Natural killer cell (primary cell): ENCODE data around the gene OR52K1. TPM values are rescaled to one million over a fixed set of nuclear protein-coding genes. Genes with fewer than 3 reads are reported as not detected.
A peak's percentile ranks its signal among the peaks of the same experiment; 100 is the strongest.

ENCODE experiments used
- ATAC-seq, 3 donors: fragments of 150-1000 bp in 2 of 3; fragments of 200-7000 bp in 1 of 3; cut with Tn5 transposase; 1 replicate in 1 of 3; 2 replicates in 2 of 3; pipeline ENCODE4 v1.10.0; 2021; ENCODE audit warnings: mild to moderate bottlenecking in 2 of 3, moderate library complexity in 2 of 3
- DNase-seq, 2 donors: peaks; one replicate each; pipeline versions ENCODE4 v3.0.0 to v3.0.0-alpha.2; 2013 to 2021; ENCODE audit warnings: mixed read lengths in 1 of 2
- H3K27ac ChIP-seq: one replicate; pipeline ENCODE4 v1.5.1; 2013; ENCODE audit warnings: mild to moderate bottlenecking, low read length
- H3K27me3 ChIP-seq: one replicate; pipeline ENCODE4 v1.6.1; 2013; ENCODE audit warnings: low read length; ENCODE audit not compliant: control insufficient read depth, insufficient read depth
- H3K36me3 ChIP-seq: one replicate; pipeline ENCODE4 v1.6.1; 2013; ENCODE audit warnings: low read length; ENCODE audit not compliant: control insufficient read depth, insufficient read depth
- H3K4me1 ChIP-seq: one replicate; pipeline ENCODE4 v1.6.1; 2013; ENCODE audit warnings: low read length; ENCODE audit not compliant: control insufficient read depth, insufficient read depth
- H3K4me3 ChIP-seq: one replicate; pipeline ENCODE4 v1.5.1; 2013; ENCODE audit warnings: low read length
- H3K9me3 ChIP-seq: one replicate; pipeline ENCODE4 v1.6.1; 2013; ENCODE audit warnings: low read length; ENCODE audit not compliant: control insufficient read depth, insufficient read depth
- H3K27ac Mint-ChIP-seq, 2 donors: one replicate each; pipeline ENCODE4 v1.8.0; 2022; ENCODE audit warnings: mild to moderate bottlenecking in 2 of 2, mixed read lengths in 2 of 2, moderate library complexity in 1 of 2
- H3K27me3 Mint-ChIP-seq, 2 donors: one replicate each; pipeline ENCODE4 v1.8.0; 2022; ENCODE audit warnings: low read depth in 2 of 2, mixed read lengths in 2 of 2
- H3K36me3 Mint-ChIP-seq: one replicate; pipeline ENCODE4 v1.8.0; 2022; ENCODE audit warnings: mixed read lengths
- H3K4me1 Mint-ChIP-seq, 2 donors: one replicate each; pipeline ENCODE4 v1.8.0; 2022; ENCODE audit warnings: mixed read lengths in 2 of 2
- H3K4me3 Mint-ChIP-seq: one replicate; pipeline ENCODE4 v1.8.0; 2022; ENCODE audit warnings: mild to moderate bottlenecking, moderate library complexity, mixed read lengths
- H3K9me3 Mint-ChIP-seq, 2 donors: one replicate each; pipeline ENCODE4 v1.8.0; 2022; ENCODE audit warnings: mixed read lengths in 2 of 2
- WGBS: methylation state at CpG from one replicate; pipeline ENCODE4 v1.1.7; 2013; ENCODE audit warnings: missing lambda C conversion rate; ENCODE audit not compliant: insufficient coverage; 5-methylcytosine and 5-hydroxymethylcytosine counted together
- intact Hi-C: fragments of 100-400 bp; cut with micrococcal nuclease; formaldehyde crosslinking; loops from one replicate; pipeline ENCODE4 v1.14.2; 2022
- total RNA-seq, 4 donors: library from RNA; stranded (reverse); fragments of 120-200 nt in 1 of 4; gene quantifications; one replicate each; pipeline versions ENCODE4 v1.2.3 to v1.2.4, GENCODE V29; 2013 to 2022
- TF ChIP-seq, protein P1 (sequence below): fragments of 200-600 bp; IDR thresholded peaks from one replicate; pipeline ENCODE4 v1.8.0; 2022; ENCODE audit warnings: antibody characterized with exemption

The OR52K1 gene
- total RNA-seq, 3 donors from 2014 or later (not counting 1 experiment from before 2014, with no cell fraction given), result not detected

DNA sequence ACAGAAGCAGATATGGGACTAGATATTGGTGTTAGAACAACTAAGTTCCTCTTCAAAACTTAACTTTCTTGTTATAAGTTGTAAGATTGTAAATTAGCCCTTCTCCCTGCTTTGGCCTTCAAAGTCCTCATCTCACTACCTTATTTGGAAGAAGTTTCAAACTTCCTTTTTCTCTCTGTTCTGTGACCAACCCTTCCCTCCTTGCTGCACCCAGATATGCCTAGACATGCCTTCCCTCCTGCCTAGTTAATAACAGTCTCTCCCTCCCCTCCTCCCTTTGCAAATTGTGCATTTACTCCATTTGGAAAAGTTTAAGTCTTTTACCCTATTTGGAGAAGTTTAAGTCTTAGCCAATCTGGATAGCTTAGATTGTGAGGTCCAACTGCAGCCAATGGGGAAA, 28.4 kb upstream of the OR52K1 start:
- no peak overlapping the region for H3K4me3 Mint-ChIP-seq
- Histone ChIP-seq H3K9me3 (no peaks in the 10 kb centered on the region), H3K27me3 (no peaks in the 10 kb centered on the region), H3K4me3 (no peak overlapping the region), H3K27ac (no peak overlapping the region), H3K36me3 (no peaks in the 10 kb centered on the region), H3K4me1 (no peaks in the 10 kb centered on the region)
- H3K36me3 Mint-ChIP-seq, result no peaks in the 10 kb centered on the region
- H3K27ac Mint-ChIP-seq, result no peak overlapping the region
- ATAC-seq (no peak), DNase-seq (no peak)
- peaks cover 11 to 45% of the 10 kb centered on the region in 2 donors for H3K27me3 Mint-ChIP-seq
- peaks cover 0 to 2% of the 10 kb centered on the region in 2 donors for H3K9me3 Mint-ChIP-seq
- TF ChIP-seq, protein P1, sequence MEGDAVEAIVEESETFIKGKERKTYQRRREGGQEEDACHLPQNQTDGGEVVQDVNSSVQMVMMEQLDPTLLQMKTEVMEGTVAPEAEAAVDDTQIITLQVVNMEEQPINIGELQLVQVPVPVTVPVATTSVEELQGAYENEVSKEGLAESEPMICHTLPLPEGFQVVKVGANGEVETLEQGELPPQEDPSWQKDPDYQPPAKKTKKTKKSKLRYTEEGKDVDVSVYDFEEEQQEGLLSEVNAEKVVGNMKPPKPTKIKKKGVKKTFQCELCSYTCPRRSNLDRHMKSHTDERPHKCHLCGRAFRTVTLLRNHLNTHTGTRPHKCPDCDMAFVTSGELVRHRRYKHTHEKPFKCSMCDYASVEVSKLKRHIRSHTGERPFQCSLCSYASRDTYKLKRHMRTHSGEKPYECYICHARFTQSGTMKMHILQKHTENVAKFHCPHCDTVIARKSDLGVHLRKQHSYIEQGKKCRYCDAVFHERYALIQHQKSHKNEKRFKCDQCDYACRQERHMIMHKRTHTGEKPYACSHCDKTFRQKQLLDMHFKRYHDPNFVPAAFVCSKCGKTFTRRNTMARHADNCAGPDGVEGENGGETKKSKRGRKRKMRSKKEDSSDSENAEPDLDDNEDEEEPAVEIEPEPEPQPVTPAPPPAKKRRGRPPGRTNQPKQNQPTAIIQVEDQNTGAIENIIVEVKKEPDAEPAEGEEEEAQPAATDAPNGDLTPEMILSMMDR, result no peak
- H3K4me1 Mint-ChIP-seq, result peaks cover 6% of the 10 kb centered on the region in 2 donors
- intact Hi-C loops, result no loop called here

DNA sequence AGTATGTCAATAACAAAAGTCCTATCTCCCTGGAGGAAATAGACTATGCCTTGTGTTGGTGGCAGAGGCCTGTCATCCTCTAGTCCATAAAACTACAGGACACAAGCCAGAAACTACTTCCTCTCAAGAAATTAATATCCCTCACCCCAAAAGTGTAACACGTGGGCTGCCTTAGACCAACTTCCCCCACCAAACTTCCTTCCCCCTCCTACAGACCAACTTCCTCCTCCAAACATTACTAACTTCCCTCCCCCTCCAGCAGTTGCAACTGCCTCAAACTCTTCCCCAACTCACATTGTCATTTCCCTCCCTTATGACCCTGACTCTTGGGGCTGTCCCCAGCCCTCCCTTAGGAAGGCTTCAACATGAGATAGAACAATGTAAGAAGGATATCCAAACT, 27.0 kb upstream of the OR52K1 start:
- TF ChIP-seq, protein P1, result no peak
- DNase-seq (peak in 1 of 2 donors; percentile 3), ATAC-seq (peak in 2 of 3 donors; percentile 41 to 64)
- Mint-ChIP-seq H3K4me1 (peaks cover 6% of the 10 kb centered on the region in 2 donors), H3K4me3 (no peak overlapping the region), H3K36me3 (no peaks in the 10 kb centered on the region), H3K27ac (no peak overlapping the region), H3K9me3 (peaks cover 0 to 2% of the 10 kb centered on the region in 2 donors), H3K27me3 (peaks cover 11 to 49% of the 10 kb centered on the region in 2 donors)
- H3K27me3 ChIP-seq, result no peaks in the 10 kb centered on the region
- H3K4me3 ChIP-seq, result no peak overlapping the region
- H3K27ac ChIP-seq, result no peak overlapping the region
- H3K4me1 ChIP-seq, result no peaks in the 10 kb centered on the region
- no peaks in the 10 kb centered on the region for H3K9me3 ChIP-seq
- 0% methylated on average over 1 of the region's 1 CpG for WGBS
- intact Hi-C loops, result no loop called here
- no peaks in the 10 kb centered on the region for H3K36me3 ChIP-seq

DNA sequence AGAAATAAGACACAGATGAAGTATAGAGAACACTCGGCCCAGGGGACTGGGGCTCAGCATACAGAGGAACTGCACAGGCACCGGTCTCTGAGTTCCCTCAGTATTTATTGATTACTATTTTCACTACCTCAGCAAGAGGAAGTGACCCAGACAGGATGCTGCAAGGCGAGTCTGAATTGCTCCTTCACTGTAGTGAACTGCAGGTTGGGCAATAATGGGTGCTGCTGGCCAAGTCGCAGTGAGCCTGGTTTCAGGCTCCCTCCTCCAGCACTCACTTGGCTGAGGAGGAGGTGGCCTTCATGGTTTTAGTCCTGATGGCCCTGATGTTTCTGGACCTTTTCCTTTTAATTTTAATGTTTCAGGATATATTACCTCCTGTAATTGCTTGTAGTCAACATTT, 22.9 kb upstream of the OR52K1 start:
- DNase-seq (peak in 1 of 2 donors; percentile 6), ATAC-seq (no peak)
- Histone ChIP-seq H3K9me3 (peaks cover 3% of the 10 kb centered on the region), H3K4me1 (no peaks in the 10 kb centered on the region), H3K4me3 (no peak overlapping the region), H3K36me3 (no peaks in the 10 kb centered on the region), H3K27me3 (no peaks in the 10 kb centered on the region), H3K27ac (no peak overlapping the region)
- TF ChIP-seq, protein P1, result no peak
- 59% methylated on average over 4 of the region's 4 CpGs for WGBS
- H3K27ac Mint-ChIP-seq, result no peak overlapping the region
- H3K36me3 Mint-ChIP-seq, result no peaks in the 10 kb centered on the region
- peaks cover 6% of the 10 kb centered on the region in 2 donors for H3K4me1 Mint-ChIP-seq
- H3K4me3 Mint-ChIP-seq, result no peak overlapping the region
- H3K27me3 Mint-ChIP-seq, result peaks cover 21 to 71% of the 10 kb centered on the region in 2 donors
- intact Hi-C loops, result no loop called here
- peaks cover 0 to 2% of the 10 kb centered on the region in 2 donors for H3K9me3 Mint-ChIP-seq

DNA sequence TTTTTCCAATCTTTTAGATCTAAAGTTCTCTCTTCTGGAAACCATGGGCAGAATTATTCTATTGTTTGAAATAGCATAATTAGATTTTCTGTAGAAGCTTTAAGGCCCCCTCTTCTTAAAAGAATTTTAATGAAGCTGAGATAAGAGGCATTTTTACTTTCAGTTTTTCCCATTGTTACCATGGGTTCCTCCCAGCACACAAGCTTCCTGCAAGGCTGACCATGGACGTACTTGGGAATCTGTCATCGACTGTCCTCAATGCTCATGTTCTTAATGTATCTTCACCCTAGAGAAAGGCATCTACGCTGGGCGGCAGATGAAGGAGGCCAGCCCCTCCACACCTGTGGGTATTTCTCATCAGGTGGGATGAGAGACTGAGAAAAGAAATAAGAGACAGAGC, 22.3 kb upstream of the OR52K1 start:
- no peak overlapping the region for H3K4me3 ChIP-seq
- Mint-ChIP-seq H3K27ac (no peak overlapping the region), H3K4me3 (no peak overlapping the region), H3K27me3 (peaks cover 25 to 76% of the 10 kb centered on the region in 2 donors), H3K4me1 (peaks cover 6% of the 10 kb centered on the region in 2 donors), H3K36me3 (no peaks in the 10 kb centered on the region), H3K9me3 (peaks cover 2 to 4% of the 10 kb centered on the region in 2 donors)
- intact Hi-C loops, result no loop called here
- 97% methylated on average over 3 of the region's 4 CpGs for WGBS
- TF ChIP-seq, protein P1, result no peak
- ATAC-seq (no peak), DNase-seq (no peak)
- H3K9me3 ChIP-seq, result peaks cover 5% of the 10 kb centered on the region
- H3K36me3 ChIP-seq, result no peaks in the 10 kb centered on the region
- H3K27ac ChIP-seq, result no peak overlapping the region
- no peaks in the 10 kb centered on the region for H3K27me3 ChIP-seq
- no peaks in the 10 kb centered on the region for H3K4me1 ChIP-seq
